ENCODE data around the gene AHDC1.

GRCh38 chr1:27525296-27526272 is 78.4 kb downstream of the AHDC1 start:
- TF ChIP-seq, protein P1, sequence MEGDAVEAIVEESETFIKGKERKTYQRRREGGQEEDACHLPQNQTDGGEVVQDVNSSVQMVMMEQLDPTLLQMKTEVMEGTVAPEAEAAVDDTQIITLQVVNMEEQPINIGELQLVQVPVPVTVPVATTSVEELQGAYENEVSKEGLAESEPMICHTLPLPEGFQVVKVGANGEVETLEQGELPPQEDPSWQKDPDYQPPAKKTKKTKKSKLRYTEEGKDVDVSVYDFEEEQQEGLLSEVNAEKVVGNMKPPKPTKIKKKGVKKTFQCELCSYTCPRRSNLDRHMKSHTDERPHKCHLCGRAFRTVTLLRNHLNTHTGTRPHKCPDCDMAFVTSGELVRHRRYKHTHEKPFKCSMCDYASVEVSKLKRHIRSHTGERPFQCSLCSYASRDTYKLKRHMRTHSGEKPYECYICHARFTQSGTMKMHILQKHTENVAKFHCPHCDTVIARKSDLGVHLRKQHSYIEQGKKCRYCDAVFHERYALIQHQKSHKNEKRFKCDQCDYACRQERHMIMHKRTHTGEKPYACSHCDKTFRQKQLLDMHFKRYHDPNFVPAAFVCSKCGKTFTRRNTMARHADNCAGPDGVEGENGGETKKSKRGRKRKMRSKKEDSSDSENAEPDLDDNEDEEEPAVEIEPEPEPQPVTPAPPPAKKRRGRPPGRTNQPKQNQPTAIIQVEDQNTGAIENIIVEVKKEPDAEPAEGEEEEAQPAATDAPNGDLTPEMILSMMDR (IDR thresholded peaks at IDR 0.05; ENCODE audit: borderline replicate concordance, extremely low read depth, low read length, poor library complexity, severe bottlenecking): no peak
- no peak for TF ChIP-seq EZH2 (IDR thresholded peaks at IDR 0.05; ENCODE audit: borderline replicate concordance, low read depth, low read length, severe bottlenecking)
